ENCODE data around the gene OSCP1. TPM values are rescaled to one million over a fixed set of nuclear protein-coding genes. Genes with fewer than 3 reads are reported as not detected.
A peak's percentile ranks its signal among the peaks of the same experiment; 100 is the strongest.

Gene OSCP1
- total and polyA plus RNA-seq, 2 experiments from 2014 or later, result 2.2 to 2.6 TPM

DNA sequence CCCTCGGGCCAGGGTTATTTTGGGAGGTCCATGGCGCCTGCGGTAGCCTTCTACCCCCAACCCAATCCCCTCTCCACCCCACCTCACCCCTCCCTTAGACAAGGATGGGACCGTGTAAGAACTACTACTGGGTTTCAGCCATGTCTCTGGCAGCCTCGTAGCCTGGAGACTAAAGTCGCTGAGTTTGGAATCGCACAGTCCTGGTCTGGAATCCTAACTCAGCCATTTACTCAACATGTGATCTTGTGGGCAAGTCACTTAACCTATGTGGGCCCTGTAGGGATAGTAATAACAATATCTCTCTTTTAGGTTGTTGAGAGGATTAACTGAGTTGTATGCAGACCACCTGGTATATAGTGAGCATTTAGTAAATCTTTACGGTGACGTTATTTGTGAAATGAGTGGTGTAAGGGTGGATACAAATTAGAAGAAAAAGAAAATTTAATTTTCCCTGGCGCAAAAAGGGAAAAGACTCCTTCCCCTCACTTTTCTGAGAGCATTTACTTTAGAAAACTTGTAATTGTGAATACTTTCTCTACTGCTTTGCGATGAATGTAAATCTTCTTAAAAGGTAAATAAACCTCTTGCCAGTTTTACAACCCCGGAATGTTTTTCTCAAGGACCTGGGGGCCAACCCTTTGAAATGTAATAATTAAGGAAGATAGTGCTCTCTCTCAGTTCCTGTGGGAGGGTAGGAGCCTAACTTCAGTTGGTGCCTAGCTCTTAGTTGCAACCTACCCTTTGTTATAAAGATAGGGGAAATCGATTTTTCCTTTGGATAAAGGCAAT is 14.5 kb upstream of the OSCP1 start (continued):
- TF ChIP-seq, protein P1, sequence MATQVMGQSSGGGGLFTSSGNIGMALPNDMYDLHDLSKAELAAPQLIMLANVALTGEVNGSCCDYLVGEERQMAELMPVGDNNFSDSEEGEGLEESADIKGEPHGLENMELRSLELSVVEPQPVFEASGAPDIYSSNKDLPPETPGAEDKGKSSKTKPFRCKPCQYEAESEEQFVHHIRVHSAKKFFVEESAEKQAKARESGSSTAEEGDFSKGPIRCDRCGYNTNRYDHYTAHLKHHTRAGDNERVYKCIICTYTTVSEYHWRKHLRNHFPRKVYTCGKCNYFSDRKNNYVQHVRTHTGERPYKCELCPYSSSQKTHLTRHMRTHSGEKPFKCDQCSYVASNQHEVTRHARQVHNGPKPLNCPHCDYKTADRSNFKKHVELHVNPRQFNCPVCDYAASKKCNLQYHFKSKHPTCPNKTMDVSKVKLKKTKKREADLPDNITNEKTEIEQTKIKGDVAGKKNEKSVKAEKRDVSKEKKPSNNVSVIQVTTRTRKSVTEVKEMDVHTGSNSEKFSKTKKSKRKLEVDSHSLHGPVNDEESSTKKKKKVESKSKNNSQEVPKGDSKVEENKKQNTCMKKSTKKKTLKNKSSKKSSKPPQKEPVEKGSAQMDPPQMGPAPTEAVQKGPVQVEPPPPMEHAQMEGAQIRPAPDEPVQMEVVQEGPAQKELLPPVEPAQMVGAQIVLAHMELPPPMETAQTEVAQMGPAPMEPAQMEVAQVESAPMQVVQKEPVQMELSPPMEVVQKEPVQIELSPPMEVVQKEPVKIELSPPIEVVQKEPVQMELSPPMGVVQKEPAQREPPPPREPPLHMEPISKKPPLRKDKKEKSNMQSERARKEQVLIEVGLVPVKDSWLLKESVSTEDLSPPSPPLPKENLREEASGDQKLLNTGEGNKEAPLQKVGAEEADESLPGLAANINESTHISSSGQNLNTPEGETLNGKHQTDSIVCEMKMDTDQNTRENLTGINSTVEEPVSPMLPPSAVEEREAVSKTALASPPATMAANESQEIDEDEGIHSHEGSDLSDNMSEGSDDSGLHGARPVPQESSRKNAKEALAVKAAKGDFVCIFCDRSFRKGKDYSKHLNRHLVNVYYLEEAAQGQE (IDR thresholded peaks at IDR 0.05; ENCODE audit: unreplicated experiment), result no peak
- no peak for TF ChIP-seq NANOG (IDR thresholded peaks at IDR 0.05; ENCODE audit: borderline replicate concordance)
- TF ChIP-seq JUNB (IDR thresholded peaks at IDR 0.05; ENCODE audit: unreplicated experiment), result no peak
- TF ChIP-seq EZH2phosphoT487 (IDR thresholded peaks at IDR 0.05; ENCODE audit: unreplicated experiment), result no peak
- no peak for TF ChIP-seq STAT1 (IDR thresholded peaks at IDR 0.05; ENCODE audit: unreplicated experiment)
- TF ChIP-seq, protein P2, sequence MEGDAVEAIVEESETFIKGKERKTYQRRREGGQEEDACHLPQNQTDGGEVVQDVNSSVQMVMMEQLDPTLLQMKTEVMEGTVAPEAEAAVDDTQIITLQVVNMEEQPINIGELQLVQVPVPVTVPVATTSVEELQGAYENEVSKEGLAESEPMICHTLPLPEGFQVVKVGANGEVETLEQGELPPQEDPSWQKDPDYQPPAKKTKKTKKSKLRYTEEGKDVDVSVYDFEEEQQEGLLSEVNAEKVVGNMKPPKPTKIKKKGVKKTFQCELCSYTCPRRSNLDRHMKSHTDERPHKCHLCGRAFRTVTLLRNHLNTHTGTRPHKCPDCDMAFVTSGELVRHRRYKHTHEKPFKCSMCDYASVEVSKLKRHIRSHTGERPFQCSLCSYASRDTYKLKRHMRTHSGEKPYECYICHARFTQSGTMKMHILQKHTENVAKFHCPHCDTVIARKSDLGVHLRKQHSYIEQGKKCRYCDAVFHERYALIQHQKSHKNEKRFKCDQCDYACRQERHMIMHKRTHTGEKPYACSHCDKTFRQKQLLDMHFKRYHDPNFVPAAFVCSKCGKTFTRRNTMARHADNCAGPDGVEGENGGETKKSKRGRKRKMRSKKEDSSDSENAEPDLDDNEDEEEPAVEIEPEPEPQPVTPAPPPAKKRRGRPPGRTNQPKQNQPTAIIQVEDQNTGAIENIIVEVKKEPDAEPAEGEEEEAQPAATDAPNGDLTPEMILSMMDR (conservative IDR thresholded peaks at IDR 0.05; ENCODE audit: low read depth in 2 of 2), result no peak

DNA sequence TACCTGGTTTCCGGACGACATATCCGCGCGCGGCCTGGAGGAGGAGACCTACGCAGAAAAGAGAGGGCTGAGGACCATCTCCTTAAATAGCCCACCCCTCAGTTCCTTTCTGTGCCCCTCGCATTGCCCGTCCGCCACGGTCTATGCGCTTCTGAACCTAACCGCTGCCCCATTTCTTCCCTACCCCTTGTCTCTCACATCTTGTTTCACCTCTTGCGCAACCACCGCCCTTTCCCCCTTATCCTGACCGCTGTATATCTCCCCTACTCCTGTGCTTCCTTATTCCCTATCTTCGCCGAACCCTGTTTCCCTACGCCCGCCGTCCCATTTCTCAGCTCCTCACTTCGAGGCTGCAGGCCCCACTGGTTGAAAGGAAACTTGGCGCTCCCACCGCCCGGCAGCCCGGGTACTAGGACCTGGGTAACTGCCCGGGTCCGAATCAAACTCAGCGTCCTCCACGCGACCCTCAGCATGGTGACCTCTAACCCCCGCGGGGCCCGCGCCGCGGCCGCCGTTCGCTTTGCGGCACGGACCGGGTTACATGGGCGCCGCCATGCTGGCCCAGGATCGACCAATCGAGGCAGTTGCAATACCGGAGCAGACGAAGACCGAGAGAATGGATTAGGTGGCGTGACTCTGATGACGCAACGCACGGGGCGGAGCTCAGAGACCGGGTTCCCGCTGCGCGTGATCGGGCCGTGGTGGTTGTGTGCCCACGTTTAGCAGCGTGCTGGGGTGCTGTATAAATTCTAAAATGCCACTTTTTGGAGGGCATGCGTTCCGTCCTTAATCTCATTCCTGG is 13.8 kb upstream of the OSCP1 start, which contains the start of gene MRPS15:
MRPS15 (minus strand) TSS at position 582 of the 802 bp plus-strand sequence; CDS start at position 473, 109 bp downstream.
- peaks cover 12% of the 10 kb centered on the region; the same call in 1 of the 2 replicates for H3K4me1 ChIP-seq (ENCODE audit: insufficient read depth)
- Mint-ChIP-seq H3K9me3 (no peaks in the 10 kb centered on the region), H3K4me3 (peak within 1 kb of the TSS; percentile 97), H3K27me3 (ENCODE audit: insufficient read depth, low read depth, poor library complexity) (peaks cover 41% of the 10 kb centered on the region), H3K4me1 (peaks cover 23% of the 10 kb centered on the region), H3K36me3 (ENCODE audit: low read depth) (peaks cover 38% of the 10 kb centered on the region), H3K27ac (peak within 1 kb of the TSS; percentile 98)
- H3K27me3 ChIP-seq (ENCODE audit: insufficient read depth), result peaks cover 44% of the 10 kb centered on the region
- H3K4me3 ChIP-seq, result peak within 1 kb of the TSS; percentile 99
- H4K20me1 ChIP-seq (replicated peaks; ENCODE audit: insufficient read depth), result 0 out of 2 replicates have a peak, but pooled peaks cover 5% of the 10 kb centered on the region
- H3K79me2 ChIP-seq (replicated peaks; ENCODE audit: insufficient read depth), result peaks cover 7% of the 10 kb centered on the region; the same call in 1 of the 2 replicates
- H3K9me2 ChIP-seq (ENCODE audit: insufficient read depth), result no peaks in the 10 kb centered on the region
- H3K4me2 ChIP-seq, result peak within 1 kb of the TSS; percentile 75
- ATAC-seq, result peak; percentile 87
- peak within 1 kb of the TSS; percentile 90 for H2AFZ ChIP-seq
- DNase-seq (ENCODE audit: low spot score), result peak; percentile 97
- peaks cover 5% of the 10 kb centered on the region for H3F3A ChIP-seq (replicated peaks; ENCODE audit: low read depth)
- peak within 1 kb of the TSS; percentile 96 for H3K27ac ChIP-seq (ENCODE audit: low read depth)
- H3K36me3 ChIP-seq (ENCODE audit: insufficient read depth), result peaks cover 12% of the 10 kb centered on the region; the same call in 1 of the 2 replicates
- TF ChIP-seq EZH2phosphoT487 (IDR thresholded peaks at IDR 0.05; ENCODE audit: unreplicated experiment) (no peak), EZH2 (IDR thresholded peaks at IDR 0.05; ENCODE audit: low read depth, unreplicated experiment) (no peak), POLR2AphosphoS5 (IDR thresholded peaks at IDR 0.05; ENCODE audit: low read depth) (peak; percentile 87), CREB1 (CRISPR knock-in tag; IDR thresholded peaks at IDR 0.05; ENCODE audit: low read depth) (peak; percentile 95)
- TF ChIP-seq, protein P3, sequence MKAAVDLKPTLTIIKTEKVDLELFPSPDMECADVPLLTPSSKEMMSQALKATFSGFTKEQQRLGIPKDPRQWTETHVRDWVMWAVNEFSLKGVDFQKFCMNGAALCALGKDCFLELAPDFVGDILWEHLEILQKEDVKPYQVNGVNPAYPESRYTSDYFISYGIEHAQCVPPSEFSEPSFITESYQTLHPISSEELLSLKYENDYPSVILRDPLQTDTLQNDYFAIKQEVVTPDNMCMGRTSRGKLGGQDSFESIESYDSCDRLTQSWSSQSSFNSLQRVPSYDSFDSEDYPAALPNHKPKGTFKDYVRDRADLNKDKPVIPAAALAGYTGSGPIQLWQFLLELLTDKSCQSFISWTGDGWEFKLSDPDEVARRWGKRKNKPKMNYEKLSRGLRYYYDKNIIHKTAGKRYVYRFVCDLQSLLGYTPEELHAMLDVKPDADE (IDR thresholded peaks at IDR 0.05), result peak; percentile 97
